DND-41 (cell line): ENCODE measurements around the gene BCL7C.
"Not testable (repeated sequence)": the region's sequence is repeated elsewhere in the genome, so short reads cannot be mapped to it uniquely, and the experiment has no call there.

Source experiments
- EZH2 ChIP-seq: IDR thresholded peaks from 3 replicates; pipeline ENCODE4 v1.6.1; 2012; ENCODE audit warnings: borderline replicate concordance, low read depth, mild to moderate bottlenecking, moderate library complexity, low read length, inconsistent platforms; ENCODE audit not compliant: severe bottlenecking
- TF ChIP-seq, protein P1 (sequence below): IDR thresholded peaks from 2 replicates; pipeline ENCODE4 v1.5.1; 2012; ENCODE audit warnings: borderline replicate concordance, low read length, moderate library complexity, mild to moderate bottlenecking; ENCODE audit not compliant: poor library complexity, severe bottlenecking; ENCODE audit errors: extremely low read depth

DNA sequence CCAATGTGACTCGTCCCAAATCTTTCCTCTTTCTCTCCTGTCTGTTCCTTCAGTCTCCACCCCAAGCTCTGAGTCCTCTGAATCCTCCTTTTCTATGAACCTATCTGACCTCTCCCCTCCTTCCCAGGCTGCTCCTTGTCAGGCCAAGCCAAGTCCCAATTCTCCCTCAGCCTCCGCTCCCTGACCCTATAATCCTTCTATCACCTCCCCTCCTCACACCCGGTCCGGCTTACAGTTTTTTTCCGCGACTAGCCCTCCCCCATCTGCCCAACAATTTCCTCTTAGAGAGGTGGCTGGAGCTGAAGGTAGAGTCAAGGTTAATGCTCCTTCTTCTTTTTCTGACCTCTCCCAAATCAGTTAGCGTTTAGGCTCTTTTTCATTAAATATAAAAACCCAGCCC lies 33.1 kb downstream of the BCL7C start:
- not testable (repeated sequence) for TF ChIP-seq EZH2
- TF ChIP-seq, protein P1, sequence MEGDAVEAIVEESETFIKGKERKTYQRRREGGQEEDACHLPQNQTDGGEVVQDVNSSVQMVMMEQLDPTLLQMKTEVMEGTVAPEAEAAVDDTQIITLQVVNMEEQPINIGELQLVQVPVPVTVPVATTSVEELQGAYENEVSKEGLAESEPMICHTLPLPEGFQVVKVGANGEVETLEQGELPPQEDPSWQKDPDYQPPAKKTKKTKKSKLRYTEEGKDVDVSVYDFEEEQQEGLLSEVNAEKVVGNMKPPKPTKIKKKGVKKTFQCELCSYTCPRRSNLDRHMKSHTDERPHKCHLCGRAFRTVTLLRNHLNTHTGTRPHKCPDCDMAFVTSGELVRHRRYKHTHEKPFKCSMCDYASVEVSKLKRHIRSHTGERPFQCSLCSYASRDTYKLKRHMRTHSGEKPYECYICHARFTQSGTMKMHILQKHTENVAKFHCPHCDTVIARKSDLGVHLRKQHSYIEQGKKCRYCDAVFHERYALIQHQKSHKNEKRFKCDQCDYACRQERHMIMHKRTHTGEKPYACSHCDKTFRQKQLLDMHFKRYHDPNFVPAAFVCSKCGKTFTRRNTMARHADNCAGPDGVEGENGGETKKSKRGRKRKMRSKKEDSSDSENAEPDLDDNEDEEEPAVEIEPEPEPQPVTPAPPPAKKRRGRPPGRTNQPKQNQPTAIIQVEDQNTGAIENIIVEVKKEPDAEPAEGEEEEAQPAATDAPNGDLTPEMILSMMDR: not testable (repeated sequence)
